Lung (tissue), 12 donors: ENCODE data around the gene ADIPOR2. TPM values are rescaled to one million over a fixed set of nuclear protein-coding genes. Genes with fewer than 3 reads are reported as not detected.

Experiments used
- ATAC-seq: fragments of 200-7000 bp; cut with Tn5 transposase; one replicate; pipeline ENCODE4 v1.9.1; 2020; ENCODE audit warnings: moderate number of reproducible peaks; ENCODE audit not compliant: insufficient read depth, low FRiP score
- DNase-seq, 3 donors: peaks; one replicate each; pipeline ENCODE4 v3.0.0-alpha.2; 2013 to 2017
- H3K27ac ChIP-seq, 2 donors: one replicate each; pipeline ENCODE4 v1.5.1; 2013; ENCODE audit warnings: mild to moderate bottlenecking in 2 of 2, moderate library complexity in 2 of 2, control low read depth in 1 of 2, inconsistent platforms in 1 of 2, low read depth in 1 of 2, low read length in 1 of 2
- H3K27me3 ChIP-seq, 3 donors: one replicate each; pipeline ENCODE4 v1.5.1; 2013; ENCODE audit warnings: low read length in 2 of 3; ENCODE audit not compliant: control insufficient read depth in 3 of 3, insufficient read depth in 3 of 3
- H3K36me3 ChIP-seq, 4 donors: one replicate each; pipeline ENCODE4 v1.5.1; 2013; ENCODE audit warnings: low read length in 4 of 4, mild to moderate bottlenecking in 1 of 4, moderate library complexity in 1 of 4; ENCODE audit not compliant: control insufficient read depth in 4 of 4, insufficient read depth in 4 of 4
- H3K4me1 ChIP-seq, 5 donors: one replicate each; pipeline ENCODE4 v1.5.1; 2013; ENCODE audit warnings: low read length in 5 of 5, mild to moderate bottlenecking in 2 of 5, moderate library complexity in 1 of 5; ENCODE audit not compliant: control insufficient read depth in 5 of 5, insufficient read depth in 5 of 5
- H3K4me3 ChIP-seq: one replicate; pipeline ENCODE4 v1.5.1; 2013; ENCODE audit warnings: mild to moderate bottlenecking, control low read depth, moderate library complexity
- H3K9ac ChIP-seq, 2 donors: one replicate each; pipeline ENCODE4 v1.5.1; 2013; ENCODE audit warnings: low read length in 2 of 2, control low read depth in 1 of 2; ENCODE audit not compliant: insufficient read depth in 1 of 2
- H3K9me3 ChIP-seq, 4 donors: one replicate each; pipeline ENCODE4 v1.5.1; 2013; ENCODE audit warnings: low read length in 3 of 4, mild to moderate bottlenecking in 1 of 4, moderate library complexity in 1 of 4; ENCODE audit not compliant: control insufficient read depth in 4 of 4, insufficient read depth in 3 of 4
- WGBS, 2 donors: extraction: QIAGEN DNeasy Blood & Tissue Kit; methylation state at CpG; one replicate each; pipeline ENCODE4 v1.1.7; 2013; 5-methylcytosine and 5-hydroxymethylcytosine counted together
- polyA plus RNA-seq, 2 donors: library from polyadenylated mRNA; stranded (reverse); fragments of 200-250 nt; gene quantifications; one replicate each; pipeline ENCODE4 v1.2.1, GENCODE V29; 2013
- total RNA-seq, 2 donors: library from RNA; depleted of rRNA in 1 of 2; stranded (reverse); fragments of >200 nt in 1 of 2; gene quantifications; one replicate each; pipeline ENCODE4 v1.2.1, GENCODE V29; 2014 to 2021
- TF ChIP-seq, protein P1 (sequence below): IDR thresholded peaks from 2 replicates; pipeline ENCODE4 v1.5.1; 2012; ENCODE audit warnings: mild to moderate bottlenecking; ENCODE audit errors: control extremely low read depth, extremely low read depth
- donor health status: control.
- donor health status: control.
- donor health status: Bipolar disorder and iron deficiency.
- donor health status: healthy.
- donor health status: DM: yes; HTN: yes; CAD: no.

ADIPOR2 gene
- total and polyA plus RNA-seq, 4 donors = 31.9 to 61.1 (median 53.6) TPM

DNA sequence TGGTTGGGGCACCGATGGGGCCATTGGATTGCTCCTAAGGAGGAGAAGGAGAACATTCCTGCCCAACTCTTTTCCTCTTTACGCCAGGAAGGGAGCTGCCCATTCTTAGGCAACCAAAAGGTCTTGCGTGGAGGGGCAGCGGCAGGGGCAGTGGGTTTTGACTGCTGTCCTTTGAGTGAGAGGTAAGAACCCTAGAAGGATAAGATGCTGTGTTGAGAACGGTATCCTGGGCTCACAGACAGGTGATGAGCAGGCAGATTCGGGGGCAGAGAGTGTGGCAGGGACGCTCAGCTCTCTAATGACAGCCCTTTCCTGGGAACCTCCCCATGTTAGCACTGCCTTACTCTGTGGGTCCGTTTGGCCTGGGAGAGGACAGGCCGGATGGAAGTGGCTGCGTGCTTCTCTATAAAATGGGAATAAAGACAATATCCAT is 142.7 kb downstream of the ADIPOR2 start:
- no peak overlapping the region for H3K9ac ChIP-seq
- peaks cover 0 to 12% (median 5%) of the 10 kb centered on the region in 3 donors for H3K27me3 ChIP-seq
- H3K4me1 ChIP-seq = peaks cover 0 to 11% (median 2%) of the 10 kb centered on the region in 5 donors
- no peak overlapping the region for H3K27ac ChIP-seq
- ATAC-seq = no peak
- peaks cover 0 to 4% (median 0%) of the 10 kb centered on the region in 4 donors for H3K9me3 ChIP-seq
- TF ChIP-seq, protein P1, sequence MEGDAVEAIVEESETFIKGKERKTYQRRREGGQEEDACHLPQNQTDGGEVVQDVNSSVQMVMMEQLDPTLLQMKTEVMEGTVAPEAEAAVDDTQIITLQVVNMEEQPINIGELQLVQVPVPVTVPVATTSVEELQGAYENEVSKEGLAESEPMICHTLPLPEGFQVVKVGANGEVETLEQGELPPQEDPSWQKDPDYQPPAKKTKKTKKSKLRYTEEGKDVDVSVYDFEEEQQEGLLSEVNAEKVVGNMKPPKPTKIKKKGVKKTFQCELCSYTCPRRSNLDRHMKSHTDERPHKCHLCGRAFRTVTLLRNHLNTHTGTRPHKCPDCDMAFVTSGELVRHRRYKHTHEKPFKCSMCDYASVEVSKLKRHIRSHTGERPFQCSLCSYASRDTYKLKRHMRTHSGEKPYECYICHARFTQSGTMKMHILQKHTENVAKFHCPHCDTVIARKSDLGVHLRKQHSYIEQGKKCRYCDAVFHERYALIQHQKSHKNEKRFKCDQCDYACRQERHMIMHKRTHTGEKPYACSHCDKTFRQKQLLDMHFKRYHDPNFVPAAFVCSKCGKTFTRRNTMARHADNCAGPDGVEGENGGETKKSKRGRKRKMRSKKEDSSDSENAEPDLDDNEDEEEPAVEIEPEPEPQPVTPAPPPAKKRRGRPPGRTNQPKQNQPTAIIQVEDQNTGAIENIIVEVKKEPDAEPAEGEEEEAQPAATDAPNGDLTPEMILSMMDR = no peak
- DNase-seq = no peak
- H3K4me3 ChIP-seq = no peak overlapping the region
- H3K36me3 ChIP-seq = no peaks in the 10 kb centered on the region
- WGBS, 2 donors = 83 to 90% methylated on average over 10 of the region's 10 CpGs

DNA sequence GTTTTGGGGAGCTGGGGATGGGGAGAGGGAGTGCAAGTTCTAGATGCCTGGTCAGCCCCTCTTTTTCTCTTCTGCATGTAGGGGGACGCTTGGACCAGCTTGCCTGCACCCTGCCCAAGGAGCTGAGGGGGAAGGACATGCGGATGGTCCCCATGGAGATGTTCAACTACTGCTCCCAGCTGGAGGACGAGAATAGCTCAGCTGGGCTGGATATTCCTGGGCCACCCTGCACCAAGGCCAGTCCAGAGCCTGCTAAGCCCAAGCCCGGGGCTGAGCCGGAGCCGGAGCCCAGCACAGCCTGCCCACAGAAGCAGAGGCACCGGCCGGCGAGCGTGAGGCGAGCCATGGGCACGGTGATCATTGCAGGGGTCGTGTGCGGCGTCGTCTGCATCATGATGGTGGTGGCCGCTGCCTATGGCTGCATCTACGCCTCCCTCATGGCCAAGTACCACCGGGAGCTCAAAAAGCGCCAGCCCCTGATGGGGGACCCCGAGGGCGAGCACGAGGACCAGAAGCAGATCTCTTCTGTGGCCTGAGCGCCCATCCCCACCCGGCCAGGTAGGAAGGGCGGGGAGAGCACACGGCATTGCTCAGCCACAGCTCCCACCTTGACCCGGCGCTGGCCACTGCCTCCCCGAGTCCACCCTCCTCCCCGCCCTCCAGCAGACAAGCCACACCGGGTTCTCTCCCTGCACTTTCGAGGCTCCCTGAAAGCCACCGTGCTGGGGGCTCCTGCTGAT is 143.5 kb downstream of the ADIPOR2 start:
- Histone ChIP-seq H3K36me3 (no peaks in the 10 kb centered on the region), H3K4me1 (peaks cover 0 to 11% (median 2%) of the 10 kb centered on the region in 5 donors), H3K9ac (no peak overlapping the region), H3K27me3 (peaks cover 0 to 10% (median 5%) of the 10 kb centered on the region in 3 donors), H3K4me3 (no peak overlapping the region), H3K27ac (no peak overlapping the region), H3K9me3 (peaks cover 0 to 7% (median 0%) of the 10 kb centered on the region in 4 donors)
- DNase-seq (no peak), ATAC-seq (no peak)
- TF ChIP-seq, protein P1 = no peak
- WGBS, 2 donors = 87 to 92% methylated on average over 34 of the region's 34 CpGs

DNA sequence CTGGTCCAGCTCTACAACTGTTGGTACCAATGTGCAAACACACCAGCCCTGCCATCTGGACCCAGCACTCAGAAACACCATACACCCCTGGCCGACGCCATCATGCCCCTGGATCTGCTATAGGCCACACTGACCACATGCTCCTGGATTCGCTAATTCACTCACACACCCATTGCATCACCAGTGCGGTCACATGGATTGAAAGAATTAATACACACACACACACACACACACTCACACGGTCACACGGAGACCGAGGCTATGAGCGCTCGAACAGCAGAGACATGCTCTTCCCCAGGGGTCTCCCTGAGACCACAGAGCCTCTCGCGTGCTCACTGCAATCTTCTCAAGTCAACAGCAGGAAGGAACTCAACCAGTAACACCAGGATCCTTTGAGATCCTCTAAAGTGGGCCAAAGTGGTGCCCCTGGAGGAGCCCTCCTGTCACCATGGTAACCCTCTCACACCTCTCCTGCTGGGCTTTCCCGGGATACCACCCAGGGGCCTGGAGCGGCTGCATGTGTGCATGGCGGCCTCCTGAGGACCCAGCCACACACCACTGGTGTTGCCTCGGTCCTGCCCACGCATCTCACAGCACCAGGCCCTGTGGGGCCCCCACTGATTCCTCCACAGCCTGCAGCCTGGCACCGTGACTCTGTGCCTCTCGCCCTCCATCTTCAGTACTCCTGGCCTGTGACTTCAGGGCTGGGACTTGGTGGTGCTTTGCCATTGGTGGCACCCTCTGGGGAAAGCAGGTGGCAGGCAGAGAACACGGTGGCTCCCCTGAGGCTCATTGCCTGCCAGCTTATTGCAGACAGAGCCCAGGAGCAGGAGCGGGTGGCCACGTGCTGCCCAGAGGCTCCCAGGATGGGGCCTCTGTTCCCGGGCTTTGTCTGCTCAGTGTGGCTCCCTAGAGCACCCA is 144.6 kb downstream of the ADIPOR2 start:
- peaks cover 0 to 7% (median 0%) of the 10 kb centered on the region in 4 donors for H3K9me3 ChIP-seq
- TF ChIP-seq, protein P1 = no peak
- H3K4me3 ChIP-seq = no peak overlapping the region
- peaks cover 0 to 10% (median 5%) of the 10 kb centered on the region in 3 donors for H3K27me3 ChIP-seq
- no peak for ATAC-seq
- H3K9ac ChIP-seq = no peak overlapping the region
- H3K36me3 ChIP-seq = no peaks in the 10 kb centered on the region
- no peak for DNase-seq
- no peak overlapping the region for H3K27ac ChIP-seq
- WGBS, 2 donors = 77 to 82% methylated on average over 21 to 22 of the region's 22 CpGs
- H3K4me1 ChIP-seq = peaks cover 0 to 3% (median 2%) of the 10 kb centered on the region in 5 donors
